Tibial nerve (tissue), 4 donors: ENCODE data around the gene CAB39. TPM values are rescaled to one million over a fixed set of nuclear protein-coding genes. Genes with fewer than 3 reads are reported as not detected.

Experiments used
- DNase-seq, 2 donors: peaks; one replicate each; pipeline ENCODE4 v3.0.0-alpha.2; 2019; ENCODE audit warnings: low spot score in 2 of 2
- H3K27ac ChIP-seq, 4 donors: fragments of 200-600 bp; sonication (generic) in 3 of 4; one replicate each; pipeline ENCODE4 v1.5.1; 2017 to 2019; ENCODE audit warnings: mild to moderate bottlenecking in 1 of 4
- H3K27me3 ChIP-seq, 2 donors: fragments of 200-600 bp; sonication (generic) in 1 of 2; one replicate each; pipeline versions ENCODE4 v1.5.1 to v1.6.0; 2017 to 2019
- H3K36me3 ChIP-seq, 3 donors: fragments of 200-600 bp; sonication (generic); one replicate each; pipeline ENCODE4 v1.5.1; 2018 to 2019
- H3K4me1 ChIP-seq, 4 donors: fragments of 200-600 bp; sonication (generic) in 3 of 4; one replicate each; pipeline ENCODE4 v1.5.1; 2017 to 2019
- H3K4me3 ChIP-seq, 4 donors: fragments of 200-600 bp; sonication (generic) in 3 of 4; one replicate each; pipeline ENCODE4 v1.5.1; 2017 to 2019; ENCODE audit warnings: mild to moderate bottlenecking in 1 of 4, moderate library complexity in 1 of 4
- H3K9me3 ChIP-seq, 4 donors: fragments of 200-600 bp; sonication (generic) in 3 of 4; one replicate each; pipeline ENCODE4 v1.5.1; 2017 to 2019
- EP300 ChIP-seq, 2 donors: sonication (generic); formaldehyde crosslinking; IDR thresholded peaks; one replicate each; pipeline ENCODE4 v1.6.1; 2017; ENCODE audit warnings: antibody characterized with exemption in 2 of 2, mild to moderate bottlenecking in 1 of 2
- POLR2A ChIP-seq, 2 donors: fragments of 450-650 bp; IDR thresholded peaks; one replicate each; pipeline ENCODE4 v1.6.1; 2017; ENCODE audit warnings: antibody characterized with exemption in 2 of 2, mild to moderate bottlenecking in 2 of 2, moderate library complexity in 2 of 2
- WGBS, 2 donors: methylation state at CpG; one replicate each; pipeline ENCODE4 v1.1.5; 2018; 5-methylcytosine and 5-hydroxymethylcytosine counted together
- total RNA-seq, 4 donors: library from RNA; depleted of rRNA; stranded (reverse); fragments of >200 nt; gene quantifications; one replicate each; pipeline ENCODE4 v1.1.0, GENCODE V29; 2016
- TF ChIP-seq, protein P1 (sequence below), 5 experiments: fragments of 200-600 bp in 3 of 5; fragments of 450-650 bp in 2 of 5; sonication (generic) in 3 of 5; IDR thresholded peaks; one replicate each; pipeline ENCODE4 v1.5.1; 2016 to 2019; ENCODE audit warnings: antibody characterized with exemption in 5 of 5, mild to moderate bottlenecking in 3 of 5, moderate library complexity in 2 of 5

CAB39 gene
- total RNA-seq, 4 donors from 2014 or later: 60.0 to 82.2 (median 69.7) TPM

DNA sequence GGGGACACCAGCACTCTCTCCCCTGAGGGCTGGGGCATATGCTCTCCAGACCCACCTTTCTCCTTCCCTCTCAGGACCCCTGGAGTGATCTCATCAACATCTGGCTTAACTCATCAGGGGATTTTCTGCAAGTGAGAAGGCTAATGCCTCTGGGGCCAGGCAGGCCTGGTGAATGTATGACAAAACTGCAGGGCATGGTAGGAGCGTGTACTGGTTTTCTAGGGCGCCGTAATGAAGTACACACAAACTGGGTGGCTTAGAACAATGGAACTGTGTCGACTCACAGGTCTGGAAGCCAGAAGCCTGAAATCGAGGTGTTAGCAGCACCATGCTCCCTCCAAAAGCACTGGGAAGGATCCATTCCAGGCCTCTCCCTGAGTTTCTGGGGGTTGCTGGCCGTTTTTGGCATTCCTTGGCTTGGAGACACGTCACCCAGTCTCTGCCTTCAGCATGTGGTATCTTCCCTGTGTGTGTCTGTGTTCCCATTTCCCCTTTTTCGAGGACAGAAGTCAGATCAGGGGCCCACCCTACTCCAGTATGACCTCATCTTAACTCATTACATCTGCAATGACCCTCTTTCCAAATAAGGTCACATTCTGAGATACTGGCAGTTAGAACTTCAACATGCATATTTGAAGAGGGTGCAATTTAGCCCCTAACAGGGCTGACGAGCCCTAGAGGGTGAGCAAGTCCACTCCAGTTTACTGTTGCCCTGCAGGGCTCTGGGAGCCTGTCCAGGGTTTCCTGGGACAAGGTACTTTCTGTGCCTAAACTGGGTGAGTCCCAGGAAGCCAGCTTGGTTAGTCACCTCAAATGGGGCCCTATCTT lies 45.5 kb upstream of the CAB39 start:
- Histone ChIP-seq H3K4me1 (peaks cover 0 to 10% (median 2%) of the 10 kb centered on the region in 4 donors), H3K36me3 (no peaks in the 10 kb centered on the region), H3K4me3 (no peak overlapping the region), H3K27ac (peak overlapping the region in 3 of 4 donors; percentile 19 to 60 (median 52)), H3K9me3 (no peaks in the 10 kb centered on the region), H3K27me3 (no peaks in the 10 kb centered on the region)
- TF ChIP-seq POLR2A (IDR thresholded peaks at IDR 0.05) (no peak), EP300 (IDR thresholded peaks at IDR 0.05) (peak in 1 of 2 donors; percentile 65)
- TF ChIP-seq, protein P1, sequence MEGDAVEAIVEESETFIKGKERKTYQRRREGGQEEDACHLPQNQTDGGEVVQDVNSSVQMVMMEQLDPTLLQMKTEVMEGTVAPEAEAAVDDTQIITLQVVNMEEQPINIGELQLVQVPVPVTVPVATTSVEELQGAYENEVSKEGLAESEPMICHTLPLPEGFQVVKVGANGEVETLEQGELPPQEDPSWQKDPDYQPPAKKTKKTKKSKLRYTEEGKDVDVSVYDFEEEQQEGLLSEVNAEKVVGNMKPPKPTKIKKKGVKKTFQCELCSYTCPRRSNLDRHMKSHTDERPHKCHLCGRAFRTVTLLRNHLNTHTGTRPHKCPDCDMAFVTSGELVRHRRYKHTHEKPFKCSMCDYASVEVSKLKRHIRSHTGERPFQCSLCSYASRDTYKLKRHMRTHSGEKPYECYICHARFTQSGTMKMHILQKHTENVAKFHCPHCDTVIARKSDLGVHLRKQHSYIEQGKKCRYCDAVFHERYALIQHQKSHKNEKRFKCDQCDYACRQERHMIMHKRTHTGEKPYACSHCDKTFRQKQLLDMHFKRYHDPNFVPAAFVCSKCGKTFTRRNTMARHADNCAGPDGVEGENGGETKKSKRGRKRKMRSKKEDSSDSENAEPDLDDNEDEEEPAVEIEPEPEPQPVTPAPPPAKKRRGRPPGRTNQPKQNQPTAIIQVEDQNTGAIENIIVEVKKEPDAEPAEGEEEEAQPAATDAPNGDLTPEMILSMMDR (IDR thresholded peaks at IDR 0.05): no peak
- WGBS, 2 donors: 55 to 60% methylated on average over 9 of the region's 9 CpGs
- no peak for DNase-seq

DNA sequence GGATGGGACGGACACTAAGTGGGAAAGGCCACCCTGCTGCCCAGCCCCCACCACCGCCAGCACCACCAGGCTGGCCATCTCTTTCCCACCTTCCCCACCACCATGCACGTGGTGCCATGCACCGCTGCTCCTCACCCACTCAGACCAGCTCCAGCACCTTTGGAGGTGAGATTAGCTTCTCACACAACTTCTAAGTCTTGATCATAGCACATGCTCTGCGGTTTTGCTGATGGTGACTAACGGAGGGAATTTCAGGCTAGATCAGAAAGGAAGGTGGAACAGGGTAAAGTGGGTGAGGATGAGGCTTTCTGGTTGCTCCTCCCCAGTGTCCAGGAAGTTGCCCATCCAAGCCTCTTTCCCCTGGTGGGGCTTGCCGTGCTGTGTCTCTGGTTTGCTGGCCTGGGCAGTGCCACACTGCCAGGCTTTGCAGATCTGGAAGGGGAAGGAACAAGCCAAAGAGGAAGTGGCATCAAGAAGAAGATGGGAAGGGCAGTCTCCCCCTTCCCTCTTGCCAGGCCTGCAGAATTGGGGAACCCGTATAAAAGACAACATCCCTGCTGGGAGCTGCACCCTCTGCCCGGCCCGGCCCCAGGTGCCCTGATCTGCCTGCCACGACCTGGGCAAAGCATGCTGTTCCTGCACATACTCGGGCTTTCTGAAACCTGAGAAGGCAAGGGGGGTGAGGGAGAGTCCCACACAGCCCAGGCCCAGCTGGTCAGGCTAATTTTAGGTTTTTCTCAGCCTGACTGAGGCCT lies 44.3 kb upstream of the CAB39 start:
- peaks cover 0 to 10% (median 2%) of the 10 kb centered on the region in 4 donors for H3K4me1 ChIP-seq
- TF ChIP-seq EP300 (IDR thresholded peaks at IDR 0.05): peak in 1 of 2 donors; percentile 67
- TF ChIP-seq, protein P1 (IDR thresholded peaks at IDR 0.05): no peak
- H3K27me3 ChIP-seq: no peaks in the 10 kb centered on the region
- no peak for DNase-seq
- peak overlapping the region in 2 of 4 donors; percentile 52 to 60 for H3K27ac ChIP-seq
- H3K36me3 ChIP-seq: no peaks in the 10 kb centered on the region
- H3K4me3 ChIP-seq: no peak overlapping the region
- no peaks in the 10 kb centered on the region for H3K9me3 ChIP-seq
- WGBS, 2 donors: 65 to 66% methylated on average over 12 of the region's 12 CpGs

GRCh38 chr2:230668939-230669303 lies 43.7 kb upstream of the CAB39 start:
- no peaks in the 10 kb centered on the region for H3K9me3 ChIP-seq
- peaks cover 0 to 10% (median 2%) of the 10 kb centered on the region in 4 donors for H3K4me1 ChIP-seq
- H3K36me3 ChIP-seq: no peaks in the 10 kb centered on the region
- H3K27me3 ChIP-seq: no peaks in the 10 kb centered on the region
- DNase-seq: no peak
- TF ChIP-seq EP300 (IDR thresholded peaks at IDR 0.05) (no peak), POLR2A (IDR thresholded peaks at IDR 0.05) (no peak)
- TF ChIP-seq, protein P1 (IDR thresholded peaks at IDR 0.05): no peak
- peak overlapping the region in 1 of 4 donors; percentile 46 for H3K27ac ChIP-seq
- H3K4me3 ChIP-seq: no peak overlapping the region
- WGBS, 2 donors: 63 to 71% methylated on average over 2 of the region's 2 CpGs

DNA sequence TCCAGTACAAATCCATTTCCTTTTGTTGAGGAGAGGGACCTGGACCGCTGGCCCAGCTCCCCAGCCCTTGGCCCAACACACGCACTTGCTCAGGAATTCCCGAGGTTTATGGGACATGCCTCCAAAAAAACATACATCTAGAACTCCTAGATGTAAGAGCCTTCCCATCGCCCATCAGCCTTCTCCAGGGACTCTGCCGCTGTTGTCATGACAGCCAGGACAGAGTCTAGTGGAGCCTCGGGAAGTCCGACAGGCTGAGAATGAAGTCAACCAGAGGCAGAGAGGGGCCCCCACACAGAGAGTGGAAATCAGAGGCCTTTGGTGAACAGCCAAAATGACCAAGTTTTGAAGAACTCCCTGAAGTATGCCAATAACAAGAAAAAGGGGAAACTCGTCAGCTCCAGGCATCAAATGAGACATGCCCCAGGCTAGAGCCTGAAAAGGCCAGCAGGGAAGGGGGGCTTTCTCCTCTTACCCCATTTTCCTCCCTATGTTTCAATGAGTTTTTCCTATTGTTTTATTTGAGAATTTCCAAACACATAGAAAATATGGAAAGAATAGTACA lies 43.2 kb upstream of the CAB39 start:
- H3K27ac ChIP-seq: no peak overlapping the region
- H3K4me3 ChIP-seq: no peak overlapping the region
- WGBS, 2 donors: 63 to 67% methylated on average over 8 of the region's 8 CpGs
- no peaks in the 10 kb centered on the region for H3K36me3 ChIP-seq
- no peak for DNase-seq
- no peaks in the 10 kb centered on the region for H3K27me3 ChIP-seq
- no peaks in the 10 kb centered on the region for H3K9me3 ChIP-seq
- TF ChIP-seq, protein P1 (IDR thresholded peaks at IDR 0.05): no peak
- TF ChIP-seq POLR2A (IDR thresholded peaks at IDR 0.05) (no peak), EP300 (IDR thresholded peaks at IDR 0.05) (no peak)
- peaks cover 0 to 10% (median 2%) of the 10 kb centered on the region in 4 donors for H3K4me1 ChIP-seq
